ENCODE results near the gene SDCCAG8.

Gene SDCCAG8

DNA sequence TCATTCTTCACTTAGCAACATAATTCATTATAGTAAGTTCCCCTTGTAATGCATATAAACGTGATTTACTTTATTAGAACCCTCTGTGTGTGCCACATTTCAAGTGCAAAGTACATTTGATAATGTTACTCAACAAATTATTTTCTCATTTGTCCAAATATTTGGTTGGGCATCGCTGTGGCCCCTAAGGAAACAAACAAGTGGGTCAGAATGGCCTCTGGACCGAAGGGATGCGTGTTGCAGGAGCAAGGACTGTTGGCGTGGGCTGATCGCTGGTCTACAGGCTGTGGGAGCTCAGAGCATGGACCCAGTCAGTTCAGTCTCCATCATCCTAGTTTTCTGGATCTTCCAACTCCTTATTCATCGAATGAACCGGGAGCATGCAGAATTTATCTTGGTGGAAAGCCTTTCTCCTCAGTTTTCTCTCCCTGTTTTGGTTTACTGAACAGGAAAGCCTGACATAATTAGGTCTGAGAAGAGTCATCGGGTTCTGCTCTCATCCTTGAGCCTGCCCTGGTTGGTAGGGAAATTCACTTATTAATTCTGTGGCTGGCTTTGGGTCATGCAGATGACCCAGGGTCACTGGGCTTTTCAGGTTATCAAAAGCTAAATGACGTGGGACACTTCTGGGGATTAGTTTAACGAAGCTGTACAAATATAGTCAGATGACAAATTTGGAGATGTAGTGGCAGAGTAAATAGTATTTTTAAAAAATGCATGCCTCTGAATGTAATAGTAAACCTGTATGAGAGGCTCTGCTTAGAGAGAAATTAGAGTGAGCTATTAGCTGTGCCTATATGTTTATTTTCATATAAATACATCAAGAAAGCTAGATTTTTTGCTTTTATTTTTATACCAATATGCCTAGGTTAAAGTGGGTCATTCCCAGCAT, 200.2 kb downstream of the SDCCAG8 start:
- DNase-seq (ENCODE audit: low spot score): no peak

DNA sequence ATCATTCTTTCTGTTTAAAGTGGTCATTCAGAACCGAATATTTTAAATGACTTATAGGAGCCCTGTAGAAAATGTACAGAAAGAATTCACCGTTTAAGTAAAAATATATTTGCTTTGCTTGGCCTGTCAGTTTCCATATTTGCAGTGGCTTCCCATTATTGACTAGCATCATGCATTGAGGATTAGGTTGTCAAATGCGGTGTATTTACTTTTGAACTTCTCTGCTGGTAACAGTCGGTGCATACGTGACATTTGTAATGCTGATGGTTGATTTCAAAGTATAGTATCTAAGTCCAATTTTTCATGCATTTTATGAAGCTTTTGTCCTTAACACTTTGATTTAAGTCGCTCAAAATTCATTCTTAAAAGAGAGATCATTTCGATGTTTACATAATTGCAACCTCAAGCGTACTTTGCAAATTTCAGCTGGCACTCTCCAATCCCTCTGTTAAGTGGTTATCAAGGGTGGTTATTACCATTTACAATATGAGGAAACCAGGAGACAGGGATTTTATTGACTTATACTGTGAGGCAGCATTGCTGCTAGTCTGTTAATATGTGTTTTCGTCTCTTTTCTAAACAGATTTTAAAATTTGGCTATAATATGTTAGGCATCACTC, 201.6 kb downstream of the SDCCAG8 start:
- DNase-seq (ENCODE audit: low spot score): no peak

DNA sequence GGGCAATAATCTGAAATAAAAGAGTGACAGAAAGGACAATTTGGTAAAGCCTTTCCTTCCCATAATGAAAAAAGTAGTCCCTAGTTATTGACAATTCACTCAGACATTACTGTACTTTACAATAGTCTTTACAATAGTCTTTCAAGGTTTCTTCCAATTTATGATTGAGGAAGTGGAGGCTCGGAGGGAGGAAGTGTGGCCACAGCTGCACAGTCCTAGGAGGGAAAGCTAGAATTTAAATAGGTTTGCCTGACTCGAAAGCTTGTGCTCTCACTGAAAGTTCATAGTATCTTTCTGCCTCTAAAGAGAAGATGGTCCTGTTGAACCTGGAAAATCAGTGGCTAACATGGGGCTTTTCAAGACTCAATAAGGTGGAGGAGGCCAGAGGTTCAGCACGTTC, 203.2 kb downstream of the SDCCAG8 start:
- no peak for DNase-seq (ENCODE audit: low spot score)

DNA sequence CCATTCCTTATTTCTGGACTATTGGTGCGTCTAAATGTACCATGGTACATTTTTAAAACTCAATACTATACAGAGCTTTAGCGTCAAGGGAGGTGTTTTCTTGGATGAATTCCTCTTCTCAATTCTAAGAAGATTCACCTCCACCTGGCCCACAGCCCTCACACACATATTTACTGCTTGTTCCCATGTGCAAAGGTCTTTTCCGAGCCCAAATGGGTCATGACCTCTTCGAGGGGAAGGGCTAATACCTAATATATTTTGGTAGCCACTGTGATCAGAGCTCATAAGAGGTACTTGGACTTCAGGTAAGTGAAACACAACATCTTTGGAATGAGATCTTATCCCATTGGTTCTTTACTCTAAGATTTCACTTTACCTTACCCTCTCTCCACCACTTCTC, 205.9 kb downstream of the SDCCAG8 start:
- DNase-seq (ENCODE audit: low spot score): no peak

DNA sequence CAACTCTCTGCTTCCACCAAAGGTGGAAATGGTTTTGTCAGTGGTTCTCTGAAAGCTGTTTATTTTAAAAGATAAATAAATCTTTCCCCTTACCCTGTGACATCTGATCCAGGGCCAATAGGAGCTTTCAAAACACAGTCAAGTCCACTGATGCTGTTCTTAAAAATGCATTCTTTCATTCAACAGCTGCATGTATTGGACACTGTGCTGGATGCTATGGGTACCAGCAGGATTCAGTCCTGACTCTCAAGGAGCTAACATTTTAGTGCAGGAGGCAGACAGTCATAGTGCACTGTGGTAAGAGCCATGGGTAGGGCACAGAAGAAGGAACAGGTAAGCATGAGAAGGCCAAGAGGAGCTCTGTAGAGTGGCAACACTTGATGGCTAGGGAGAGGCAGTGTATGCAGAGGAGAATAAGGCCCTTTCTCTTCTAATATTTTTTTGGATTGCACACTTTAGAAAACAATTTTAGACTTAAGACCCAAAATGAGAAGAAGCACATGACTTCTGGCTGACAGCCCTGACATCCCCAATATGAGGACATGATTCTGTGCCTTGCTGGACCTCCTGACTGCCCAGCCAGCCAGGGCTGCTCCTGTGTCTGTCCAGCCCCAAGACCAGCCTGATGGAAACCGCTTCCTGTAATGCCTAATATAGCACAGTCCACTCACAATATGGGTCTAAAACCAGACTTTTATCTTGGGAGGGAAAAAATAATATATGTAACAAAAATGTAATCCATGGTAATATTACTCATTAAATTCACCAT, 207.3 kb downstream of the SDCCAG8 start:
- no peak for DNase-seq (ENCODE audit: low spot score)

DNA sequence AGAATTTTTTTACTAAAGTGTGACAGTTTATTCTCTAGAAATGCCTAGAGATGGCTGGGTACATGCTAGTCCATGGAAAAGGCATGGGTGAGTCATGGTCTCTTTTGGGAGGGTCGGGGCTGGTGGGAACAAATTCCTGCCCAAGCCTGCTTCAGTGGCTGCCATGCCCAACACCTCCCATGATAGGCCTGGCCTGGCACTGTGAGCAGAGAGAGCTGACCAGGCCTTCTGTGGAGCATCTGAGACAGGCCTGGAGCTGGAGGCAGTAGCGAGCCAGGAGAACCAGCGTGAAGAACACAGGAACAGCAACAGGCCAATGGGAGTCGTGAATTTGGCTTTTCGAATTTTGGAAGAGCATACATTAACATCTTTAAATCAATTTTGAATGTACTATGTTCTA, 209.2 kb downstream of the SDCCAG8 start:
- DNase-seq (ENCODE audit: low spot score): no peak

DNA sequence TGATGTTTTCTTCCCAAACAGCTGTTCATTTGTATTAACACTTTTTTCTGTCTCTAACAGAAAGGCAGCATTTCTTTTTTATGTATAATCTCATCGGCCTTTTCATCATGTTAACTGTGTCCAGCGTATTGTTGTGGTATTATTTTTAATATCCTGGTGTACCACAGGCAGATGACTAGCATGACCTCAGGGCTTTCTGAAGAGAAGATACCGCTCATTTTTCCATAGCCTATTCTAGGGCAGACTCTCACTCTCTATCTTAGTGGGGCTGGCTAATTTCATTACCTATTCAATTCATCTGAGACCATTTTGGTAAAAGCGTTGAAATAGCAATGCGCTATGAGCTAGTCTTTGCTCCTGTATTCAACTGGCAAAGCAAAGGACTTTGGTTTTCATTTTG, 209.9 kb downstream of the SDCCAG8 start:
- no peak for DNase-seq (ENCODE audit: low spot score)

DNA sequence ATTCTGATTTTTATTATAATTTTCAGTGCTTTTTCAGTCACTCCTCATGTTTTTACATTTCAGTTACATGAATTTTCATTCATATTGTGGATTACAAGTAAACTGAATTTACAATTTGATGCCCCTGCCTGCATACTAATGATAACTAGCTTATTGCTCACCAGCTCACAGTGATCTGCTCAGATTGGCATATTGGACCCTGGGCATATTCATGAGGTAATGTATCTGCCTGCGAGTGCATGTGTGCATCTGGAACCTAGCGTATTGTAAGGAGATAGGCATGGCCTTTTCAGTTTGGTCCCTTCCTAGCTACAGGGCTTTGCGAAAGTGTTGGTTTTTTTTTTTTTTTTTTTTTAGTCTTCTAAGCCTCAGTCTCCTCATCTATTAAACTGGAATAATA, 213.7 kb downstream of the SDCCAG8 start:
- no peak for DNase-seq (ENCODE audit: low spot score)

DNA sequence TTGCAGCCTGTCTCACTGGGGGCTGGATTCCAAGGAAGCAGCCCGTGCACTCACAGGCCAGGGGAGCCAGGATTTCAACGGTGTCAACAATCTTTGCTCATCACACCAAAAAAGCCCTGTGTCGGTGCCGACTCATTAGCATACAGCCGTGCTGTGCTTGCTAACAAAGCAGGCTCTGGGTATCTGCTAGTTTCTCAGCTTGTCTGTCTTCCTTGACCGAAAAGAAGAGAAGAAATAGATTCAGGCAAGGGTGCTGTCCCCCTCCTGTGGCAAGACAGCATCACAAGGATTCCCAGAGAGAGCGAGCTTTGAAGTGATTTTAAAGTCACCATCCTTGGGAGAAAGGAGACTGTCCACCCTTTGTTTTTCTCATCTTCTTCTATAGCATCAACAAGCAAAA, 214.7 kb downstream of the SDCCAG8 start:
- DNase-seq (ENCODE audit: low spot score): no peak

DNA sequence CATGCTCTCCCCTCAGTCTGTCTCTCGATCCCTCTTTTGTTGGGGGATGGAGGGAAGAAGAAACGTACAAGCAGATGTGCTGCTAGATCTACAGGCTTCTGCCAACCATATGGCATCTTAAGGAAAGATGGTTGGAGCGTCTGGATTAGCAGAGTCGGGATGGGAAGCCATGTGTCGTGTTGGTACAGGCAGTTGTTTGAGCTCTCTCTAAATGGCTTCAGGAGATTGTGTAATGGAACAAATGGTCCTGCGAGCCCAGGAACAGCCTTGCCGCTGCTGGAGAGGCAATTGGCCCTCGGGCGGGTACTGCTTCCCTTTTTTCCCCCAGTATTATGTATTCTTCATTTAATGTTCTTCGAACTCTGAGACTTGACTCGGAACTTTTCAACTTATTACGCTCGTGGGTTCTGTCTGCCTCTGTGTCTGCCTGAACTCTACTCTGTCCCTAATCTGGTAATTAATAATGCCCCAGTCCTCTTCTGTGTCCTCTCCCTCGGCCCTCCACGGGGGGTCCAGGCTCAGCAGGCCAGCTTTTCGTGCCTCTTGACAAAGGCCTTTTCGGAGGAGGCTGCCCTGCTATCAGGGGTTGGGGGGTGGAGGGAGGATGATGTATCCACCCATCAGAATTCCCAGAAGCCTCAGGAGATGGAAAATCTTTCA, 215.3 kb downstream of the SDCCAG8 start:
- no peak for DNase-seq (ENCODE audit: low spot score)

DNA sequence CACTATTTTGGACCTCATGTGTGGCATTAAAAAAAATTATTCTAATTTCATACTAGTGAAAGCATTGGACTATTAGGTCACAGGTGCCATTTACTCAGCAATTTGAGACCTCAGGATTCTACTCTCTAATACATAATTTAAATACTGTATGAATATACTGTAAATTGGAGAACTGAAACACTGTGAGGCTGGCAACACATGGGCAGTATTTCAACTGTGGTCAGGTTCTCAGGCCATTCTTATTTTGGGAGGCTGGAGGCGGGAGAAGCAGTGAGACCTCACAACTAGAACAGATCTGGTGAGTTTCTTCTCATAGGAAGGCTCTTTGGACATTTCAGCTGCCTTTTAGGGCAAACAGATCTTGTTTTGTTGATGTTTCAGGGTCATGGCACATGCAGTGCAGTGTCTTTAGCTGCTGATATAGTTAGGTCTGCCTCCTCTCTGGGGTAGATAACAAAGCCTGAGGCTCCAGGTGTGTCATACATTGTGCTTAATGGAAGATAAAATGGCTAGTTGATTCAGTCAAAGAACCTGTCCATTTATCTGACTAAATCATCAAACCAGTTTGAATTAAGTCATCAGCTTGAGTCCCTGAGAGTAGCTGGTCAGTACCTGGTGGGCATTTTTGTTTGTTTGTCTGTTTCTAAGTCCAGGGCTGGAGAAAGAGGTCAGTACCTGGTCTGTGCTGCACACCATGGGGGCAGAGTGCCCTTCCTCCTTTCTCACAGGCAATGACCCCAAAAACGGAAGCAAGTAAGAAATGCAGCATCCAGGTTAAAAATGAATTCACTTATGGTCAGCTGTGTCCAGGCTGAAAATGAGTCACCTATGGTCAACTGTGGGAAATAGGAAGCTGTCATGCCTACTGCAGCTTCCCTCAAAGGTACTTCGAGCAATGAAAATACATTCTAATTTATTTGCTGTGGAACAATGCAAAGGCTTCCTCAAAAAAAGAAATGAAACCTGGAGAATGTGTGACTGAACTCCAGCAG, 216.2 kb downstream of the SDCCAG8 start:
- DNase-seq (ENCODE audit: low spot score): no peak

DNA sequence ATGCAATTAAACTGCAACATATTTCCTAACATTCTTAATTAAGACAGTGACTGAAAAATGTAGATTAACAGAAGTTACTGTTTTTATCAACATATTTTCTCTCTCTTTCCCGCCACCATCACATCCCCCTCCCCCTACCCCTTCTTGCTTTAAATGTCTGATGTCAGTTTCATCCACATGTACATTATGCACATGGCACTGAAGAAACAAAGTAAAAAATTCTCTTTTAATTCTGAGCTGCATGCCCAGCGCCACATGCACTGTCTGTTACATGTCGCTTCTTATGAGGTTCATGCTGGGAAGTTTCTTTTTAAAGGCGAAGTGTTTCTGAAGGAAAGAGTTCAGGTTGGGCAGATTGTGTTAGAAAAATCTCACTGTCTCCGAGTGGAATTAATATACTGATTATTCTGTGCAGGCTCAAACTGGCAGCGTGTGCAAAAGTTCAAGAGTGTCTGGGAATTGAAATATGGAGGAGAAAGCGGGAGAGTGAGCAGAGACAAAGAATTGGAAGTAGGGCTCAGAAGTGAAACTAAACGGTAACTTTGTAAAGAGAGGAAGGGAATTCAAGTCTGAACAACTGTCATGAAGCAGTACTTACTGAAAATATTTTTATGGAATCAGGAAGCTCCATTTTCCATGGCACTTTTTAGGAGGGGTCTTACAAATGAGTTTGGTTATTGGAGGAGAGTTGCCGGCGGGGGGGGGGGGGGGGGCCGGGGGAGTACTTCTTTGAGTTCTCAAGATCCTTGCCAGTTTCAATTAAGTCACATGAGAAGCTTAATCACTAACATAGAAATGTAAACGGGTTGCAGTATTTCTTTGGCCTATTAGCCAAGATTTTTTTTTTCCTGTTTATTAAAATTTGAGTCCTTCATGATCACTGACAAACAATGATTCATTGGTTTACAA, 217.6 kb downstream of the SDCCAG8 start:
- DNase-seq (ENCODE audit: low spot score): peak; percentile 20

DNA sequence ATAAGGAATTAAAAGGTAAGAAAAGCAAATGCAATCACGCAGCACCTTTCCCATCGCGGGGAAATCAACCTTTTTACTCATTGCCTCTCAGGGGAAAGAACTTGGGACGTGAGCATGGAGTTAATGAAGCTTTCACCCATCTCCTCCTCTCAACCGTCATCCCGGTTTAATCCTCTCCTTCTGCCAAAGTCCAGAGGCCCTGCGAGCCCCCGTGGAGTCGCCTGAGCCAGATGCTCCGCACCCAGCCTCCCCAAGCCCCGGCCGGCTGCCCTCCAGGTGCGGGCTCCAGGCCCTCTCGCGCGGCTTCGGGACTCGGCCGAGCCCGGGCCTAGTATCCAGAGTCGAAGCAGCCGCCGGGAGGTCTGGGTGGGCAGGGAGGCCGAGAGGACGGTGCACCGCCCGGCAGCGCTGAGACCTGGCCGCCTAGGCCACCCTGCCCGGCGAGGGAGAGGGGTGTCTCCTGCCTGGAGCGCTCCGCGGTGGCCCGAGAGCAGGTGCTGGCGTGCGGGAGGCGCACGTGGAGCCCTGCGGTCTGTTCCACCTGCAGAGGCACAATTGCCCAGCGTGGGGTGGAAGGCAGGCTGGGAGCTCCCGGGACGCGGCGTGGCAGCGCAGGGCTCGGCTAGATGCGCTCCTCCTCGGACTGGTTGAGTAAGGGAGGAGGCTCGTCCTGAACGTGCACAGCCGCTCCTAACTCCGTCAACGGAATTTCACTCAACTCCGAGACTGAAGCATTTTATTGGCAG, 218.5 kb downstream of the SDCCAG8 start:
- DNase-seq (ENCODE audit: low spot score): no peak

DNA sequence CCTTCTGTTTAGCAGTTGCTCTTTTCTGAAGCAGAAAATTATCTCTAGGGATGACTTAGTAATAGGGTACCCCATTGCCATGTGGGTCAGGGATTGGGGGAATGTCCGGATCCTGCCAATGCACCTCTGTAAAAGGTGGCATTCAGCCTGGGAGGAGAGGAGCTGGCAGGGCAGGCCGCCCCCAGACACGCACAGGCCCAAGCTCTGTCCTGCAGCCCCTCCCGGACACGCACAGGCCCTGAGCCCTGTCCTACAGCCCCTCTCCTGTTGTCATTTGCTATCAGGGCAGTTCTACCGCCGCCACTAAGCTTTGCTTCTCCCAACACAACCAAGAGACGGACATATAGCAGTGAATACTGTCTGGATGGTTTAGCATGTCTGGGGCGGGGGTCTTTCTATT, 219.1 kb downstream of the SDCCAG8 start:
- no peak for DNase-seq (ENCODE audit: low spot score)

DNA sequence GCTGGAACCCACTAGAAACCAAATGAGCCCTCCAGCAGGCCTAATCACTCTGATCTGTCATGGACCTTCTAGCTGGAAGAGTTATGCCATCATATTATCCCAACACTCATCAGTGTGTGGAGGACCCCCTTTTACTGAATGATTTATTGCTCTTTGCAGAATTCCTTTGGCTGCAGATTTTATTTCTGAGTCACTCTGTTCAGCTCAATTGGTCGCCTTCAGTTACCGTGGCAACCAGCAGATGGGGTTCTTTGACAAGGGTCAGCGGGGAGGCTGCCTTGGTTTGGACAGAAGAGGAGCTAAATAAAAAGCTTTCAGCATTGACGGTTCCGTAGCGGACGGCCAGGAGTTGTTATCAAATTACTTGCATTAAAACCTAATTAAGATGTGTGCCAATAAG, 220.1 kb downstream of the SDCCAG8 start:
- DNase-seq (ENCODE audit: low spot score): no peak

DNA sequence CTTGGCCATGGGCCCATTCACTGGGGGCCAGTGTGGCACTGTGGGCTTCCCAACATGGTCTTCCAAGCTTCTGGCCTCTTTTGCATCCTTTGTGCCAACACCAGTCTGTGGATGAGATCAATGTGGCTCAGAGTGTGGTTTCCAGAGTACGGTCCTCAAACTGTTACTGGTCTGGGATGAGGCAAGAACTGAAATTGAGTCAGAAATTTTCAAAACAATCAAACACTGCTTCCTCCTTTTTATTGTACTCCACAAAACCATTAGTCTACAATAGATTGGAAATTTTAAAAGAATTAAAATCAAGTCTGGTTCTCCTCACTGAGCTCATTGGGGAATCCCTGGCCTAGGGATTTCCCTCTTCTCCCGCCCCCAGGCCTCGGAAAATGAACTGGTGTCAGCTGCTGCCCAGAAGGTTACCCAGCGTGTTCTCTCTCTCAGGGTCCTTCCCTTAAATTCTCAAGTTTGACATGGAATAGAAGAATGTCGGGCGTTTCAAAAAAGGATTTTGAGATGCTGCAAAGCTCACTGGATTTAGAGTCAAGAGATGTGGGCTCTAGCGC, 222.0 kb downstream of the SDCCAG8 start:
- no peak for DNase-seq (ENCODE audit: low spot score)

DNA sequence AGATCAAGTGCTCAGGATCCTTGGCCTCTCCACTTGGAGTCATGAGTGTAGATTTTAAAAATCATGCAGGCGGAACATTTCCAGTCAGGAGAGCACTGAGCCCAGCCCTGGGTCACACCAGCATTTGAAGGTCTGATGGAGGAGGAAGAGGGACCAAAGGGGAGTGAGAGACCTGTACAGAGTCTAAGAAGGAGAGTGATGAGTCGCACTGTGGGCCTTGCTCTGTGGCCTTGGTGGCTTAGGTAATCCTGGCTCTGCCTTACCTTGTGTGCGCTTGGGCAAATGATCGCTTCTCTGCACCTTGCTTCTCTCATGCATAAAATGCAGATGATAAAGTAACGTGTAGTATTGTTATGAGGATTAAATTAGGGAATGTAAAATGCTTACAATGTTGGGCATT, 225.3 kb downstream of the SDCCAG8 start:
- DNase-seq (ENCODE audit: low spot score): no peak

DNA sequence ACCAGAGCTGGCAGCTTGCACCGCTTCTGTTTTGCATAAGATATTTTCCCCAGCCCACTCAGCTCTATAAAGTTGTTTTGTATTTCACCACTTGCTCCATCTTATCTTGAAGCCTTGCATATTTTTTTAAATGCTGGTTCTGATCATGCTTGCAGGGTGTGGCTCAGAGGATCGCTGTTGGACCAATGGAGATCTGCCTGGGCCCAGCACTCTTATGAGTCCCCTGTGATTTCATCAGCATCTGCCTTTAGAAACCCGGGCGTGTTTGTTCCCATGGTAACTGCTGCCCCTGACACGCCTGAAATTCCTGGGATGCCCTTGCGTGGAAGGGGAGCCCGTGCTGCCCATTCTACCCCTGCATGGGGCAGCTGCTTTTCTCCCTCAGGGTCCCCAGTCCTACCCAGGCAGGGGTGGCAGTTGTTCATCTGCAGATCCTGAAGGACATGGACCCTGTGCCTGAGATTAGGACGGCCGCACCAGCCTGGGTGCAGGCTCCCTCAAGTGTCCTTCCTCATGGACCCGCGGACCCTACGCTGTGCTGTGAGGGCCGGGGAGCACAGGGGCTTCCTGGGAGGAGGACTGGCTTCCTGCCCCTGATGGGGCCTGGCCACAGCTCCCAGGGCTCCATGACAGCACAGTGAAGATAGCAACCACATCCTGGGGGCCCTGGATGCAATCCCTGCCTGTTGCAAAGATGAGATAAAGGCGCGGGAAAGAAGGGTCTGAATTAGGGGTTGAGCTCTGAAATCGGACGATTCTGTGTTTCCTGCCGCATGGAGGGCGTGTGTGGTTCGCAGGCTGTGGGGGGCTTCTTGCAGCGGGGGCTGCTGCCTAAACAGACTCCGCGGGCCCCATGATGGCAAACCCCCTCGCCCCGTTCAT, 226.5 kb downstream of the SDCCAG8 start:
- no peak for DNase-seq (ENCODE audit: low spot score)

All from hematopoietic multipotent progenitor cell treated with erythropoietin and hydrocortisone succinate and interleukin-3 and kit ligand, for 15 days (in vitro differentiated cells).